GM18861 (cell line): ENCODE results near the gene PCDHGC4.

Experiments
- ATAC-seq: cut with Tn5 transposase; IDR thresholded peaks from one replicate; pipeline ENCODE4 v1.9.1; 2021; ENCODE audit not compliant: unreplicated experiment

PCDHGC4 gene

GRCh38 chr5:141527426-141527825, 42.6 kb downstream of the PCDHGC4 start:
- no peak for ATAC-seq

- no peak for ATAC-seq
Observed at GRCh38 chr5:141528291-141528984, 43.6 kb downstream of the PCDHGC4 start.

- ATAC-seq: peak; percentile 31
Observed at GRCh38 chr5:141529002-141529401, 44.2 kb downstream of the PCDHGC4 start.

- ATAC-seq: peak; percentile 57
Observed at GRCh38 chr5:141529873-141530272, 45.0 kb downstream of the PCDHGC4 start.

- no peak for ATAC-seq
Observed at GRCh38 chr5:141532726-141533125, 47.9 kb downstream of the PCDHGC4 start.

- no peak for ATAC-seq
Observed at GRCh38 chr5:141533897-141534296, 49.1 kb downstream of the PCDHGC4 start.

GRCh38 chr5:141534492-141535213, 49.8 kb downstream of the PCDHGC4 start:
- ATAC-seq: no peak
